GM12878 (cell line): ENCODE data around the gene TARS3. TPM values are rescaled to one million over a fixed set of nuclear protein-coding genes. Genes with fewer than 3 reads are reported as not detected.

ENCODE experiments used
- ATAC-seq: fragments of 200-7000 bp; cut with Tn5 transposase; 3 replicates; pipeline ENCODE4 v1.9.1; 2020; ENCODE audit warnings: mild to moderate bottlenecking, moderate library complexity
- BruUV-seq: library from RNA; stranded (reverse); fragments of 400-500 nt; replicated peaks from 2 replicates; lab custom pipeline; 2021; lab: Mats Ljungman, UMichigan
- CTCF ChIA-PET: fragments of 300-600 bp; sonication (Branson Sonifier 250); formaldehyde crosslinking; extraction: SDS; loops from one replicate; lab custom pipeline; 2021; ENCODE audit warnings: inconsistent platforms; lab: Yijun Ruan, JAX
- POLR2A ChIA-PET: fragments of 350-600 bp; formaldehyde crosslinking; extraction: SDS; loops from one replicate; lab custom pipeline; 2021; ENCODE audit warnings: inconsistent platforms; lab: Charles Lee
- RAD21 ChIA-PET: fragments of 300-600 bp; sonication (Branson Sonifier 250); formaldehyde crosslinking; loops from one replicate; lab custom pipeline; 2023; ENCODE audit warnings: antibody characterized with exemption; ENCODE audit not compliant: unreplicated experiment; lab: Charles Lee
- SMC1A ChIA-PET: fragments of 300-600 bp; sonication (Branson Sonifier 250); formaldehyde crosslinking; loops from one replicate; lab custom pipeline; 2023; ENCODE audit not compliant: unreplicated experiment, uncharacterized antibody; lab: Charles Lee
- DNase-seq: peaks from one replicate; pipeline ENCODE4 v3.0.0-alpha.2; 2011; ENCODE audit warnings: low read depth, low spot score
- FAIRE-seq: peaks from 3 replicates; lab custom pipeline; 2011; peaks lifted over from hg19 to GRCh38; lab: Jason Lieb, UNC
- H2AFZ ChIP-seq: 2 replicates; pipeline ENCODE4 v1.6.0; 2011; ENCODE audit warnings: low read depth, low read length, control low read depth; ENCODE audit not compliant: control insufficient read depth
- H3K27ac ChIP-seq: 2 replicates; pipeline ENCODE4 v1.5.1; 2011; ENCODE audit warnings: control low read depth; ENCODE audit not compliant: control insufficient read depth, insufficient read depth
- H3K27me3 ChIP-seq, 2 experiments: replicated peaks in 1 of 2; 2 replicates each; pipeline versions ENCODE4 v1.6.0 to v1.6.1; 2011; ENCODE audit warnings: low read length in 1 of 2; ENCODE audit not compliant: control insufficient read depth in 2 of 2, insufficient read depth in 2 of 2
- H3K36me3 ChIP-seq, 2 experiments: 2 replicates each; pipeline ENCODE4 v1.5.1; 2011; ENCODE audit warnings: low read length in 1 of 2; ENCODE audit not compliant: control insufficient read depth in 2 of 2, insufficient read depth in 2 of 2
- H3K4me1 ChIP-seq: 2 replicates; pipeline ENCODE4 v1.6.1; 2011; ENCODE audit warnings: mild to moderate bottlenecking, low read length, moderate library complexity, mixed read lengths; ENCODE audit not compliant: control insufficient read depth, insufficient read depth
- H3K4me2 ChIP-seq: 2 replicates; pipeline ENCODE4 v1.6.0; 2011; ENCODE audit warnings: control low read depth; ENCODE audit not compliant: control insufficient read depth, insufficient read depth
- H3K4me3 ChIP-seq: fragments of 200-600 bp; sonication (generic); 2 replicates; pipeline ENCODE4 v1.5.1; 2016
- H3K79me2 ChIP-seq: 2 replicates; pipeline ENCODE4 v1.6.0; 2011; ENCODE audit warnings: low read length; ENCODE audit not compliant: control insufficient read depth, insufficient read depth
- H3K9ac ChIP-seq: 2 replicates; pipeline ENCODE4 v1.8.0; 2011; ENCODE audit warnings: low read length, control low read depth, mixed read lengths; ENCODE audit not compliant: control insufficient read depth, insufficient read depth
- H3K9me3 ChIP-seq: replicated peaks from 3 replicates; pipeline ENCODE4 v1.5.1; 2011; ENCODE audit warnings: mild to moderate bottlenecking, low read length; ENCODE audit not compliant: control insufficient read depth, insufficient read depth
- H4K20me1 ChIP-seq: 2 replicates; pipeline ENCODE4 v1.6.0; 2011; ENCODE audit not compliant: control insufficient read depth, insufficient read depth
- BACH1 ChIP-seq: fragments of 450-650 bp; IDR thresholded peaks from 2 replicates; pipeline ENCODE4 v1.6.1; 2017; ENCODE audit warnings: mild to moderate bottlenecking, borderline replicate concordance
- CHD2 ChIP-seq: IDR thresholded peaks from 2 replicates; pipeline ENCODE4 v1.6.1; 2011; ENCODE audit warnings: low read depth, low read length, improper control_type of control experiment, borderline replicate concordance
- GATAD2B ChIP-seq: fragments of 450-650 bp; conservative IDR thresholded peaks from 2 replicates; pipeline ENCODE4 v1.6.1; 2017; ENCODE audit warnings: low read depth, mild to moderate bottlenecking, moderate library complexity
- HDAC2 ChIP-seq: fragments of 200-600 bp; sonication (generic); IDR thresholded peaks from 2 replicates; pipeline ENCODE4 v1.6.1; 2017
- SMAD1 ChIP-seq: fragments of 450-650 bp; IDR thresholded peaks from 2 replicates; pipeline ENCODE4 v1.6.1; 2018; ENCODE audit warnings: mild to moderate bottlenecking, low read depth; ENCODE audit not compliant: partially characterized antibody
- SP1 ChIP-seq: IDR thresholded peaks from one replicate; pipeline ENCODE4 v1.6.1; 2011; ENCODE audit warnings: low read depth, low read length
- TAF1 ChIP-seq: IDR thresholded peaks from 2 replicates; pipeline ENCODE4 v1.6.1; 2011; ENCODE audit warnings: mild to moderate bottlenecking, low read depth, low read length, borderline replicate concordance
- TBL1XR1 ChIP-seq: IDR thresholded peaks from 2 replicates; pipeline ENCODE4 v1.6.1; 2012; ENCODE audit warnings: low read depth, low read length, improper control_type of control experiment
- YY1 ChIP-seq: IDR thresholded peaks from 2 replicates; pipeline ENCODE4 v1.6.1; 2011; ENCODE audit warnings: low read depth, mild to moderate bottlenecking, low read length
- ZBTB4 ChIP-seq: fragments of 450-650 bp; formaldehyde crosslinking; IDR thresholded peaks from 2 replicates; pipeline ENCODE4 v1.4.0; 2022; ENCODE audit warnings: mild to moderate bottlenecking, moderate library complexity
- ZNF217 ChIP-seq: fragments of 450-650 bp; IDR thresholded peaks from 2 replicates; pipeline ENCODE4 v1.6.1; 2017; ENCODE audit warnings: antibody characterized with exemption, mild to moderate bottlenecking
- ZNF24 ChIP-seq: fragments of 450-650 bp; IDR thresholded peaks from 2 replicates; pipeline ENCODE4 v1.6.1; 2017; ENCODE audit warnings: antibody characterized with exemption, mild to moderate bottlenecking
- WGBS: methylation state at CpG from one replicate; pipeline ENCODE4 v1.1.6; 2016; ENCODE audit warnings: low lambda C conversion rate; ENCODE audit not compliant: insufficient replicate concordance, insufficient coverage; ENCODE audit errors: missing lambda C conversion rate; 5-methylcytosine and 5-hydroxymethylcytosine counted together
- in situ Hi-C: fragments of 300-500 bp; cut with MboI; formaldehyde crosslinking; loops from 9 replicates; pipeline ENCODE4 v1.14.3; 2018; ENCODE audit warnings: mixed read lengths
- intact Hi-C: fragments of 100-400 bp; cut with micrococcal nuclease; formaldehyde crosslinking; loops from one replicate; pipeline ENCODE4 v1.14.2; 2022; ENCODE audit not compliant: unreplicated experiment
- polyA plus RNA-seq, 11 experiments: library from polyadenylated mRNA; depleted of rRNA in 4 of 11; unstranded in 6 of 11; stranded (reverse) in 5 of 11; fragments of >200 nt; fragmentation: Nextera tagmentation in 4 of 11; fragmentation: Illumina TruSeq in 1 of 11; extraction: Ambion mirVana in 4 of 11; extraction: Trizol in 1 of 11; gene quantifications; 1 replicate in 1 of 11; 2 replicates in 10 of 11; pipeline versions ENCODE4 v1.2.1 to v1.2.3, GENCODE V29; 2011 to 2016; ENCODE audit warnings: inconsistent platforms in 2 of 11, missing spikeins in 2 of 11, low read depth in 1 of 11
- total RNA-seq, 4 experiments: library from RNA; depleted of rRNA in 3 of 4; stranded (reverse); fragments of >200 nt in 3 of 4; fragmentation: Illumina TruSeq in 1 of 4; extraction: Trizol in 1 of 4; gene quantifications; 2 replicates each; pipeline versions ENCODE4 v1.2.1 to v1.2.3, GENCODE V29; 2013 to 2021
- TF ChIP-seq, protein P1 (sequence below): fragments of 150-350 bp; IDR thresholded peaks from 2 replicates; pipeline ENCODE4 v1.6.1; 2014; ENCODE audit warnings: mild to moderate bottlenecking, low read depth, low read length
- TF ChIP-seq, protein P2 (sequence below): fragments of 450-650 bp; IDR thresholded peaks from 2 replicates; pipeline ENCODE4 v1.6.1; 2017; ENCODE audit warnings: borderline replicate concordance

Gene TARS3
- total and polyA plus RNA-seq, 10 of the 15 experiments (the other 5 are each of a cell fraction or from before 2014, with no cell fraction given), result 1.4 to 7.8 (median 5.3) TPM

GRCh38 chr15:101731746-101732145 lies 7.5 kb upstream of the TARS3 start:
- H3K9me3 ChIP-seq, result no peaks in the 10 kb centered on the region
- no peak overlapping the region for H3K9ac ChIP-seq
- DNase-seq (no peak), FAIRE-seq (no peak), ATAC-seq (no peak)
- no peak for TF ChIP-seq HDAC2
- TF ChIP-seq TBL1XR1, result no peak
- TF ChIP-seq, protein P1, sequence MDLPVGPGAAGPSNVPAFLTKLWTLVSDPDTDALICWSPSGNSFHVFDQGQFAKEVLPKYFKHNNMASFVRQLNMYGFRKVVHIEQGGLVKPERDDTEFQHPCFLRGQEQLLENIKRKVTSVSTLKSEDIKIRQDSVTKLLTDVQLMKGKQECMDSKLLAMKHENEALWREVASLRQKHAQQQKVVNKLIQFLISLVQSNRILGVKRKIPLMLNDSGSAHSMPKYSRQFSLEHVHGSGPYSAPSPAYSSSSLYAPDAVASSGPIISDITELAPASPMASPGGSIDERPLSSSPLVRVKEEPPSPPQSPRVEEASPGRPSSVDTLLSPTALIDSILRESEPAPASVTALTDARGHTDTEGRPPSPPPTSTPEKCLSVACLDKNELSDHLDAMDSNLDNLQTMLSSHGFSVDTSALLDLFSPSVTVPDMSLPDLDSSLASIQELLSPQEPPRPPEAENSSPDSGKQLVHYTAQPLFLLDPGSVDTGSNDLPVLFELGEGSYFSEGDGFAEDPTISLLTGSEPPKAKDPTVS, result no peak
- TF ChIP-seq GATAD2B, result no peak
- no peak for TF ChIP-seq TAF1
- no peak for TF ChIP-seq CHD2
- no peak for TF ChIP-seq YY1
- no peak for TF ChIP-seq ZNF217
- TF ChIP-seq BACH1, result no peak
- TF ChIP-seq ZNF24, result no peak
- TF ChIP-seq SP1, result no peak
- TF ChIP-seq ZBTB4 (CRISPR knock-in tag), result no peak
- TF ChIP-seq SMAD1, result no peak
- TF ChIP-seq, protein P2, sequence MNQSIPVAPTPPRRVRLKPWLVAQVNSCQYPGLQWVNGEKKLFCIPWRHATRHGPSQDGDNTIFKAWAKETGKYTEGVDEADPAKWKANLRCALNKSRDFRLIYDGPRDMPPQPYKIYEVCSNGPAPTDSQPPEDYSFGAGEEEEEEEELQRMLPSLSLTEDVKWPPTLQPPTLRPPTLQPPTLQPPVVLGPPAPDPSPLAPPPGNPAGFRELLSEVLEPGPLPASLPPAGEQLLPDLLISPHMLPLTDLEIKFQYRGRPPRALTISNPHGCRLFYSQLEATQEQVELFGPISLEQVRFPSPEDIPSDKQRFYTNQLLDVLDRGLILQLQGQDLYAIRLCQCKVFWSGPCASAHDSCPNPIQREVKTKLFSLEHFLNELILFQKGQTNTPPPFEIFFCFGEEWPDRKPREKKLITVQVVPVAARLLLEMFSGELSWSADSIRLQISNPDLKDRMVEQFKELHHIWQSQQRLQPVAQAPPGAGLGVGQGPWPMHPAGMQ, result no peak
- H4K20me1 ChIP-seq, result no peaks in the 10 kb centered on the region
- no peaks in the 10 kb centered on the region for H3K27me3 ChIP-seq
- H3K4me2 ChIP-seq, result no peak overlapping the region
- no peak overlapping the region for H3K27ac ChIP-seq
- H3K36me3 ChIP-seq, result no peaks in the 10 kb centered on the region
- ChIA-PET CTCF (no interaction called here), SMC1A (interaction anchor here (1.4 kb wide), 1 partner anchor 10 kb away, joined by 4 read pairs; no protein-coding TSS in a partner anchor), RAD21 (no interaction called here), POLR2A (no interaction called here)
- H3K4me1 ChIP-seq, result no peaks in the 10 kb centered on the region
- H3K79me2 ChIP-seq, result no peaks in the 10 kb centered on the region
- no TSS peak for BruUV-seq
- WGBS, result 46% methylated on average over 6 of the region's 6 CpGs
- in situ Hi-C loops (no loop called here), intact Hi-C loops (no loop called here)
- no peak overlapping the region for H3K4me3 ChIP-seq
- no peak overlapping the region for H2AFZ ChIP-seq
